ENCODE measurements around the gene COL3A1.

Gene COL3A1

DNA sequence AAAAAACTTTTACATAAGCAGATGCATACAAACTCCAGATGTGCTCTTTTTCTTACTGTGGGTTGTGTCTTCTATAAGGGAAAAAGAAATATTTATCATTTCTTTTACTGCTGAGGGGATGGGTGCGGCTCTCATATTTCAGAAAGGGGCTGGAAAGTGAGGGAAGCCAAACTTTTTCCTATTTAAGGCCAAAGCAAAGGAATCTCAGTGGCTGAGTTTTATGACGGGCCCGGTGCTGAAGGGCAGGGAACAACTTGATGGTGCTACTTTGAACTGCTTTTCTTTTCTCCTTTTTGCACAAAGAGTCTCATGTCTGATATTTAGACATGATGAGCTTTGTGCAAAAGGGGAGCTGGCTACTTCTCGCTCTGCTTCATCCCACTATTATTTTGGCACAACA lies at the start of gene COL3A1:
Gene COL3A1, plus strand, starts transcription at position 210 of the 400 bp plus-strand sequence. Its CDS starts 117 bp downstream, at position 327.
- TF ChIP-seq, protein P1, sequence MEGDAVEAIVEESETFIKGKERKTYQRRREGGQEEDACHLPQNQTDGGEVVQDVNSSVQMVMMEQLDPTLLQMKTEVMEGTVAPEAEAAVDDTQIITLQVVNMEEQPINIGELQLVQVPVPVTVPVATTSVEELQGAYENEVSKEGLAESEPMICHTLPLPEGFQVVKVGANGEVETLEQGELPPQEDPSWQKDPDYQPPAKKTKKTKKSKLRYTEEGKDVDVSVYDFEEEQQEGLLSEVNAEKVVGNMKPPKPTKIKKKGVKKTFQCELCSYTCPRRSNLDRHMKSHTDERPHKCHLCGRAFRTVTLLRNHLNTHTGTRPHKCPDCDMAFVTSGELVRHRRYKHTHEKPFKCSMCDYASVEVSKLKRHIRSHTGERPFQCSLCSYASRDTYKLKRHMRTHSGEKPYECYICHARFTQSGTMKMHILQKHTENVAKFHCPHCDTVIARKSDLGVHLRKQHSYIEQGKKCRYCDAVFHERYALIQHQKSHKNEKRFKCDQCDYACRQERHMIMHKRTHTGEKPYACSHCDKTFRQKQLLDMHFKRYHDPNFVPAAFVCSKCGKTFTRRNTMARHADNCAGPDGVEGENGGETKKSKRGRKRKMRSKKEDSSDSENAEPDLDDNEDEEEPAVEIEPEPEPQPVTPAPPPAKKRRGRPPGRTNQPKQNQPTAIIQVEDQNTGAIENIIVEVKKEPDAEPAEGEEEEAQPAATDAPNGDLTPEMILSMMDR (IDR thresholded peaks at IDR 0.05; ENCODE audit: borderline replicate concordance, control extremely low read depth, extremely low read depth, insufficient read depth, missing control alignments): no peak
- in situ Hi-C loops (cut with MboI; ENCODE audit: low sequenced_read_pairs, unreplicated experiment): no loop called here
- no peak for DNase-seq (ENCODE audit: low spot score)

- TF ChIP-seq, protein P1 (IDR thresholded peaks at IDR 0.05; ENCODE audit: borderline replicate concordance, control extremely low read depth, extremely low read depth, insufficient read depth, missing control alignments): no peak
- no peak for DNase-seq (ENCODE audit: low spot score)
- in situ Hi-C loops (cut with MboI; ENCODE audit: low sequenced_read_pairs, unreplicated experiment): no loop called here
Measured at GRCh38 chr2:188928643-188929042, 45.5 kb upstream of the COL3A1 start.

DNA sequence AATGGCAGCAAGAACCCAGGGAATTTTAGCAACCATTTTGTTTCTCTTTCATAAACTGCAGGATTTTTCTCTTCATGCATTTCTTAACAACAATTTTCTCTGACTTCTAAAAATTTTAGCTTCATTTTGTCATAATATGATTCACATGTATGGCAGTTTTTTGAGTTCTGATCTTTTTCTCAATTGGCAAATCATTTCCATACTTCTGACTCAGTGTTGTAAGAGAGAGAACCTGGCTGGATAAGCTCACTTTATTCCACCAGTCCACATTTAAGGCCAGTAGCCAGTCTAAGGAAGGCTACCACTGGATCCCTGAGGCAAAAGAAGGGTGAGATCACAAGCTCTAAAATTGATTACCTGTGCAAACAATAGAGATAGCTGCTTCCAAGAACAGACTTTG lies 42.8 kb upstream of the COL3A1 start:
- in situ Hi-C loops (cut with MboI; ENCODE audit: low sequenced_read_pairs, unreplicated experiment): no loop called here
- TF ChIP-seq, protein P1 (IDR thresholded peaks at IDR 0.05; ENCODE audit: borderline replicate concordance, control extremely low read depth, extremely low read depth, insufficient read depth, missing control alignments): no peak
- no peak for DNase-seq (ENCODE audit: low spot score)

- in situ Hi-C loops (cut with MboI; ENCODE audit: low sequenced_read_pairs, unreplicated experiment): no loop called here
- TF ChIP-seq, protein P1 (IDR thresholded peaks at IDR 0.05; ENCODE audit: borderline replicate concordance, control extremely low read depth, extremely low read depth, insufficient read depth, missing control alignments): no peak
- no peak for DNase-seq (ENCODE audit: low spot score)
Measured at GRCh38 chr2:188937228-188938220, 36.6 kb upstream of the COL3A1 start.

DNA sequence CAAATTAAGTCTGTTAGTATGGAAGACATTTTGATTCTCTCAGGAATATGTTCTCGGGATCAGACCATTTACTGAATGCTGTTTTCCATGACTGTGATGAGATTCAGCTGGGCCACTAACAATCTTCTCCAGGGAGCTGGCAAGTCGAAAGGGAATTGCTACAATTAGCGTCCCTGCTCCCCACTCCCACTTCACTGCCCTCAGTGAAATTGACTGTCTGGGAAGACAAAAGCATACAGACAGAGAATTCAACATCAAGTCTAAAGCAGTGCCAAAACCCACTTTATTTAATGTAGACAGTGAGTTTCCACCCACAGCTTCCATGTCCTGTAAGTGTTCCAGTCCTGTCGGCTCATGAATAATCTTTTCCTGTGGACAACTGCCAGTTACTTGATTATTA lies 34.0 kb upstream of the COL3A1 start:
- DNase-seq (ENCODE audit: low spot score): no peak
- TF ChIP-seq, protein P1 (IDR thresholded peaks at IDR 0.05; ENCODE audit: borderline replicate concordance, control extremely low read depth, extremely low read depth, insufficient read depth, missing control alignments): no peak
- in situ Hi-C loops (cut with MboI; ENCODE audit: low sequenced_read_pairs, unreplicated experiment): no loop called here

GRCh38 chr2:188944442-188944841 lies 29.7 kb upstream of the COL3A1 start:
- in situ Hi-C loops (cut with MboI; ENCODE audit: low sequenced_read_pairs, unreplicated experiment): no loop called here
- DNase-seq (ENCODE audit: low spot score): no peak
- TF ChIP-seq, protein P1 (IDR thresholded peaks at IDR 0.05; ENCODE audit: borderline replicate concordance, control extremely low read depth, extremely low read depth, insufficient read depth, missing control alignments): no peak

All from GM13976 (cell line).